MM.1S (cell line): ENCODE data around the gene MACROH2A2.

Experiments used
- EZH2 ChIP-seq: fragments of 300-600 bp; sonication (generic); optimal IDR thresholded peaks from 2 replicates; pipeline ENCODE3; 2017; ENCODE audit warnings: low read depth, mild to moderate bottlenecking, antibody characterized with exemption, low read length, mixed read lengths
- EZH2phosphoT487 ChIP-seq: fragments of 300-600 bp; sonication (generic); IDR thresholded peaks from 2 replicates; pipeline ENCODE4 v1.6.1; 2018; ENCODE audit warnings: antibody characterized with exemption, low read length
- TF ChIP-seq, protein P1 (sequence below): fragments of 300-600 bp; sonication (generic); IDR thresholded peaks from 2 replicates; pipeline ENCODE4 v1.5.1; 2016; ENCODE audit warnings: antibody characterized with exemption, low read length, mixed read lengths

DNA sequence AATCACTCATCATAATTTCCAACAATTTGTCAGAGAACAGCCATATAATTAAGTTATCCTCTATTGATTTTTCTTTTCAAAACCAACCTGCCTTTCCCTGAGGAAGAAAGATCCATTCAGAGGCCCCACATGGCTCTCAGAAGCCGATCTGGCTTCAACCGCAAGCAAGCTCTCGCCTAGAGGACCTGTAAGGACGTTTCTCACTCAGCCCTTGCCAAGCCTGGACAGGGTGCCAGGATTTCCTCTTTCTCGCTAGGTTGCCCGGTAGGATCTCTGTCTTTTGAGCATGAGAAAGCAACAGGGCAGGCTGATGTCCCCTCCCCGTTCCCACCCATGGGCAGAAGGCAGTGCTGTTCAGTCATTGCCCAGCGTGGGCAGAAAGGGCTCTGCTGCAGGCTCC is 67.0 kb downstream of the MACROH2A2 start:
- TF ChIP-seq EZH2 = no peak
- TF ChIP-seq, protein P1, sequence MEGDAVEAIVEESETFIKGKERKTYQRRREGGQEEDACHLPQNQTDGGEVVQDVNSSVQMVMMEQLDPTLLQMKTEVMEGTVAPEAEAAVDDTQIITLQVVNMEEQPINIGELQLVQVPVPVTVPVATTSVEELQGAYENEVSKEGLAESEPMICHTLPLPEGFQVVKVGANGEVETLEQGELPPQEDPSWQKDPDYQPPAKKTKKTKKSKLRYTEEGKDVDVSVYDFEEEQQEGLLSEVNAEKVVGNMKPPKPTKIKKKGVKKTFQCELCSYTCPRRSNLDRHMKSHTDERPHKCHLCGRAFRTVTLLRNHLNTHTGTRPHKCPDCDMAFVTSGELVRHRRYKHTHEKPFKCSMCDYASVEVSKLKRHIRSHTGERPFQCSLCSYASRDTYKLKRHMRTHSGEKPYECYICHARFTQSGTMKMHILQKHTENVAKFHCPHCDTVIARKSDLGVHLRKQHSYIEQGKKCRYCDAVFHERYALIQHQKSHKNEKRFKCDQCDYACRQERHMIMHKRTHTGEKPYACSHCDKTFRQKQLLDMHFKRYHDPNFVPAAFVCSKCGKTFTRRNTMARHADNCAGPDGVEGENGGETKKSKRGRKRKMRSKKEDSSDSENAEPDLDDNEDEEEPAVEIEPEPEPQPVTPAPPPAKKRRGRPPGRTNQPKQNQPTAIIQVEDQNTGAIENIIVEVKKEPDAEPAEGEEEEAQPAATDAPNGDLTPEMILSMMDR = no peak
- TF ChIP-seq EZH2phosphoT487 = no peak
